IPS-20b (cell line): ENCODE measurements around the gene SCN8A.
"Not testable (repeated sequence)": the region's sequence is repeated elsewhere in the genome, so short reads cannot be mapped to it uniquely, and the experiment has no call there.

Experiments
- H3K27ac ChIP-seq: one replicate; pipeline ENCODE4 v1.5.1; 2013; ENCODE audit warnings: low read length
- H3K27me3 ChIP-seq: 2 replicates; pipeline ENCODE4 v1.6.1; 2013; ENCODE audit warnings: mild to moderate bottlenecking, low read length, inconsistent platforms; ENCODE audit not compliant: insufficient read depth
- H3K36me3 ChIP-seq: 2 replicates; pipeline ENCODE4 v1.6.1; 2013; ENCODE audit warnings: low read depth, mild to moderate bottlenecking, inconsistent platforms, low read length, moderate library complexity; ENCODE audit not compliant: insufficient read depth
- H3K4me1 ChIP-seq: 2 replicates; pipeline ENCODE4 v1.6.1; 2013; ENCODE audit warnings: mild to moderate bottlenecking, control low read depth, inconsistent platforms, low read length, moderate library complexity; ENCODE audit not compliant: insufficient read depth
- H3K4me3 ChIP-seq: 2 replicates; pipeline ENCODE4 v1.5.1; 2013; ENCODE audit warnings: mild to moderate bottlenecking, low read length, inconsistent platforms
- H3K9ac ChIP-seq: 2 replicates; pipeline ENCODE4 v1.6.1; 2013; ENCODE audit warnings: low read depth, mild to moderate bottlenecking, inconsistent platforms, low read length, moderate library complexity
- H3K9me3 ChIP-seq: 2 replicates; pipeline ENCODE4 v1.6.1; 2013; ENCODE audit warnings: mild to moderate bottlenecking, low read depth, low read length, inconsistent platforms; ENCODE audit not compliant: insufficient read depth

The SCN8A gene

DNA sequence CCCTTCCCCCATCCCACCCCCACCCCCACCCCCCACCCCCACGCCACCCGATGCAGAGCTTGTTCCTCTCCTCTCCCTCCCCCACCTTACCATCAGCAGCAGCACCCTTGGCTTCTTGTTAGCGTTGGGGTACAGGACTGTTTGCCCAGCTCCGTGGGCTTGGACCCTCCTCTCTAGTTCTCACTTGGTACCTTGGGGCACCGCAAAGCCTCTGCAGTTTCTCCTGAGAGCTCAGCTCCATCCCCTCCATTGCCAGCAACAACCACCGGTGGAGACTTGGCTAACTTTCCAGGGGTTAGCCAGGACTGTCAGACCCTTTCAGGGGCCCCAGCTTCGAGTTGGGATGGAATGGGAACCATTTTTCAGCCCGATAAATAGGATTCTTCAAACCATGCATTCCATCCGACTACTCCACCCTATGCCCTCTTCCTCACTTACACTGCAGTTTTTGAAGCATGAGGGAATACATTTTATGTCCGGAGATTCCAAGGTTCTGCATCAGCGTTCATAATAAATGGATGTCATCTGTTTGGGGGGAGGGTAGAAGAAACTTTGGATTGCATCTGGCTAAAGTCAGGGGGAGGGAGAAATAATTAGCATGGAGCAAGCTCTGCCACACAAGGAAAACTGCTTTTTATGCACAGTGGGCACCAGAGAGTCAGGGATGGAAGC lies 1.1 kb downstream of the SCN8A start:
- H3K36me3 ChIP-seq: peaks cover 4% of the 10 kb centered on the region; the same call in 1 of the 2 replicates
- H3K9ac ChIP-seq: peak overlapping the region; percentile 16; the same call in 1 of the 2 replicates
- H3K4me3 ChIP-seq: peak overlapping the region; percentile 96
- peaks cover 13% of the 10 kb centered on the region for H3K27me3 ChIP-seq
- no peak overlapping the region for H3K27ac ChIP-seq
- H3K9me3 ChIP-seq: no peaks in the 10 kb centered on the region
- peaks cover 10% of the 10 kb centered on the region; the same call in 1 of the 2 replicates for H3K4me1 ChIP-seq

- Histone ChIP-seq H3K9ac (peak overlapping the region; percentile 16; the same call in 1 of the 2 replicates), H3K4me3 (peak overlapping the region; percentile 96), H3K9me3 (no peaks in the 10 kb centered on the region), H3K36me3 (peaks cover 4% of the 10 kb centered on the region; the same call in 1 of the 2 replicates), H3K4me1 (peaks cover 13% of the 10 kb centered on the region), H3K27me3 (peaks cover 13% of the 10 kb centered on the region), H3K27ac (no peak overlapping the region)
Observed at GRCh38 chr12:51593021-51593420, 2.0 kb downstream of the SCN8A start.

GRCh38 chr12:51593539-51593938 lies 2.5 kb downstream of the SCN8A start:
- Histone ChIP-seq H3K36me3 (peaks cover 4% of the 10 kb centered on the region; the same call in 1 of the 2 replicates), H3K27ac (no peak overlapping the region), H3K4me1 (peaks cover 18% of the 10 kb centered on the region), H3K9ac (no peak overlapping the region), H3K27me3 (peaks cover 13% of the 10 kb centered on the region), H3K4me3 (peak overlapping the region; percentile 96; the same call in 1 of the 2 replicates), H3K9me3 (no peaks in the 10 kb centered on the region)

- no peaks in the 10 kb centered on the region for H3K27me3 ChIP-seq
- H3K9ac ChIP-seq: no peak overlapping the region
- no peak overlapping the region for H3K4me3 ChIP-seq
- H3K4me1 ChIP-seq: peaks cover 16% of the 10 kb centered on the region
- H3K36me3 ChIP-seq: peaks cover 4% of the 10 kb centered on the region; the same call in 1 of the 2 replicates
- no peaks in the 10 kb centered on the region for H3K9me3 ChIP-seq
- H3K27ac ChIP-seq: no peak overlapping the region
Observed at GRCh38 chr12:51598156-51598555, 7.1 kb downstream of the SCN8A start.

GRCh38 chr12:51600721-51601120 lies 9.7 kb downstream of the SCN8A start:
- Histone ChIP-seq H3K4me3 (no peak overlapping the region), H3K36me3 (no peaks in the 10 kb centered on the region), H3K27ac (no peak overlapping the region), H3K9ac (no peak overlapping the region), H3K27me3 (no peaks in the 10 kb centered on the region), H3K4me1 (peaks cover 14% of the 10 kb centered on the region), H3K9me3 (no peaks in the 10 kb centered on the region)

- Histone ChIP-seq H3K9me3 (no peaks in the 10 kb centered on the region), H3K4me3 (no peak overlapping the region), H3K9ac (no peak overlapping the region), H3K27me3 (no peaks in the 10 kb centered on the region), H3K4me1 (peaks cover 14% of the 10 kb centered on the region), H3K36me3 (no peaks in the 10 kb centered on the region), H3K27ac (no peak overlapping the region)
Observed at GRCh38 chr12:51601241-51601640, 10.2 kb downstream of the SCN8A start.

DNA sequence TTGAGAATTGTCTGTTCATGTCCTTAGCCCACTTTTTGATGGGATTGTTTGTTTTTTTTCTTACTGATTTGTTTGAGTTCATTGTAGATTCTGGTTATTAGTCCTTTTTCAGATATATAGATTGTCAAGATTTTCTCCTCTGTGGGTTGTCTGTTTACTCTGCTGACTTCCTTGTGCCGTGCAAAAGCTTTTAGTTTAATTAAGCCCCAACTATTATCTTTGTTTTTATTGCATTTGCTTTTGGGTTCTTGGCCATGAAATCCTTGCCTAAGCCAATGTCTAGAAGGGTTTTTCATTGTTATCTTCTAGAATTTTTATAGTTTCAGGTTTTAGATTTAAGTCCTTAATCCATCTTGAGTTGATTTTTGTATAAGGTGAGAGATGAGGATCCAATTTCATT lies 14.9 kb downstream of the SCN8A start:
- not testable (repeated sequence) for H3K4me1 ChIP-seq, H3K36me3 ChIP-seq, H3K4me3 ChIP-seq, H3K9me3 ChIP-seq, H3K27ac ChIP-seq, H3K9ac ChIP-seq, H3K27me3 ChIP-seq

- not testable (repeated sequence) for H3K27ac ChIP-seq, H3K9ac ChIP-seq, H3K4me1 ChIP-seq, H3K36me3 ChIP-seq, H3K4me3 ChIP-seq, H3K27me3 ChIP-seq, H3K9me3 ChIP-seq
Observed at GRCh38 chr12:51607197-51607596, 16.2 kb downstream of the SCN8A start.

GRCh38 chr12:51620448-51620847 lies 29.4 kb downstream of the SCN8A start:
- Histone ChIP-seq H3K9me3 (no peaks in the 10 kb centered on the region), H3K27me3 (no peaks in the 10 kb centered on the region), H3K9ac (no peak overlapping the region), H3K4me3 (no peak overlapping the region), H3K4me1 (0 out of 2 replicates have a peak, but pooled peaks cover 3% of the 10 kb centered on the region), H3K27ac (no peak overlapping the region), H3K36me3 (no peaks in the 10 kb centered on the region)

GRCh38 chr12:51621156-51621922 lies 30.3 kb downstream of the SCN8A start:
- Histone ChIP-seq H3K9ac (no peak overlapping the region), H3K27me3 (no peaks in the 10 kb centered on the region), H3K27ac (no peak overlapping the region), H3K4me3 (no peak overlapping the region), H3K9me3 (no peaks in the 10 kb centered on the region), H3K4me1 (0 out of 2 replicates have a peak, but pooled peaks cover 3% of the 10 kb centered on the region), H3K36me3 (no peaks in the 10 kb centered on the region)

DNA sequence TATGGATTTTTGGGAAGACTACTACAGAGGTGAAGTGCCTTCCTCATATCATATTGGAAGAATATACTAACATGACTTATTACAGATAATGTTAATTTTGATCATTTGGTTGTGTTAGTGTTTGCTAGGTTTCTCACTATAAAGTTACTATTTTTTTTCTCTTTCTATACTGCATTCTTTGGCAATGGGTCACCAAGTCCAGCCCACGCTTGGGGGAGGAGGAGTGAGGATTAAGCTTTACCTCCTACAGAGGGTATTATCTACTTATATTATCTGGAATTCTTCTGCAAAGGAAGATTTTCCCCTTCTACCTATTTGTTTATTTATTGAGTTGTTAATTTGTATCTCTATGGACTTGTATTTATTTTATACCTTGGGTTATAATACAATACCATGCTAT lies 31.5 kb downstream of the SCN8A start:
- Histone ChIP-seq H3K27me3 (no peaks in the 10 kb centered on the region), H3K9me3 (no peaks in the 10 kb centered on the region), H3K36me3 (no peaks in the 10 kb centered on the region), H3K4me3 (no peak overlapping the region), H3K9ac (no peak overlapping the region), H3K27ac (no peak overlapping the region), H3K4me1 (0 out of 2 replicates have a peak, but pooled peaks cover 3% of the 10 kb centered on the region)

- Histone ChIP-seq H3K4me1 (peaks cover 7% of the 10 kb centered on the region; the same call in 1 of the 2 replicates), H3K9me3 (no peaks in the 10 kb centered on the region), H3K4me3 (no peak overlapping the region), H3K9ac (no peak overlapping the region), H3K27me3 (no peaks in the 10 kb centered on the region), H3K36me3 (no peaks in the 10 kb centered on the region), H3K27ac (no peak overlapping the region)
Observed at GRCh38 chr12:51625370-51625769, 34.3 kb downstream of the SCN8A start.
